BE2C (cell line): ENCODE data around the gene STIL.

Experiments used
- DNase-seq: peaks from one replicate; pipeline ENCODE4 v3.0.0-alpha.2; 2020
- H3K27me3 ChIP-seq: fragments of 250-450 bp; sonication (Bioruptor Pico); 2 replicates; pipeline ENCODE4 v1.5.1; 2020; ENCODE audit warnings: mild to moderate bottlenecking
- H3K36me3 ChIP-seq: fragments of 250-450 bp; sonication (Bioruptor Pico); 2 replicates; pipeline ENCODE4 v1.5.1; 2020; ENCODE audit warnings: mild to moderate bottlenecking
- H3K4me1 ChIP-seq: fragments of 250-450 bp; sonication (Bioruptor Pico); 2 replicates; pipeline ENCODE4 v1.5.1; 2020
- H3K4me3 ChIP-seq: 2 replicates; pipeline ENCODE4 v1.5.1; 2011; ENCODE audit warnings: low read depth, low read length
- H3K9me3 ChIP-seq: fragments of 250-450 bp; sonication (Bioruptor Pico); 2 replicates; pipeline ENCODE4 v1.5.1; 2020
- CTCF ChIP-seq: IDR thresholded peaks from 2 replicates; pipeline ENCODE4 v1.5.1; 2012; ENCODE audit warnings: mild to moderate bottlenecking, low read depth, low read length

Gene STIL

GRCh38 chr1:47243910-47244309, 70.0 kb downstream of the STIL start:
- DNase-seq, result no peak
- H3K4me3 ChIP-seq, result no peak overlapping the region
- no peaks in the 10 kb centered on the region for H3K27me3 ChIP-seq
- H3K36me3 ChIP-seq, result no peaks in the 10 kb centered on the region
- no peaks in the 10 kb centered on the region for H3K4me1 ChIP-seq
- no peak for TF ChIP-seq CTCF
- no peaks in the 10 kb centered on the region for H3K9me3 ChIP-seq

GRCh38 chr1:47241114-47242113, 72.5 kb downstream of the STIL start:
- Histone ChIP-seq H3K9me3 (no peaks in the 10 kb centered on the region), H3K4me1 (no peaks in the 10 kb centered on the region), H3K36me3 (no peaks in the 10 kb centered on the region), H3K4me3 (no peak overlapping the region), H3K27me3 (no peaks in the 10 kb centered on the region)
- DNase-seq, result no peak
- TF ChIP-seq CTCF, result no peak

- TF ChIP-seq CTCF, result no peak
- Histone ChIP-seq H3K4me3 (no peak overlapping the region), H3K4me1 (no peaks in the 10 kb centered on the region), H3K27me3 (0 out of 2 replicates have a peak, but pooled peaks cover 3% of the 10 kb centered on the region), H3K36me3 (no peaks in the 10 kb centered on the region), H3K9me3 (no peaks in the 10 kb centered on the region)
- no peak for DNase-seq
Measured at GRCh38 chr1:47238935-47239592, 74.9 kb downstream of the STIL start.

GRCh38 chr1:47235806-47236205, 78.1 kb downstream of the STIL start:
- Histone ChIP-seq H3K4me3 (no peak overlapping the region), H3K9me3 (no peaks in the 10 kb centered on the region), H3K4me1 (no peaks in the 10 kb centered on the region), H3K36me3 (no peaks in the 10 kb centered on the region), H3K27me3 (peaks cover 29% of the 10 kb centered on the region)
- DNase-seq, result no peak
- no peak for TF ChIP-seq CTCF

- no peak for TF ChIP-seq CTCF
- Histone ChIP-seq H3K4me1 (no peaks in the 10 kb centered on the region), H3K27me3 (peaks cover 34% of the 10 kb centered on the region), H3K9me3 (no peaks in the 10 kb centered on the region), H3K36me3 (no peaks in the 10 kb centered on the region), H3K4me3 (no peak overlapping the region)
- no peak for DNase-seq
Measured at GRCh38 chr1:47235241-47235681, 78.7 kb downstream of the STIL start.
